Hepatocyte (in vitro differentiated cells): ENCODE measurements around the gene BCLAF1.

Experiments used
- EZH2 ChIP-seq: fragments of 200-600 bp; sonication (generic); IDR thresholded peaks from 2 replicates; pipeline ENCODE4 v1.6.1; 2016; ENCODE audit warnings: antibody characterized with exemption, mild to moderate bottlenecking, borderline replicate concordance
- EZH2phosphoT487 ChIP-seq: fragments of 200-600 bp; sonication (generic); IDR thresholded peaks from one replicate; pipeline ENCODE4 v1.6.1; 2018; ENCODE audit warnings: antibody characterized with exemption, mild to moderate bottlenecking, low read depth, moderate library complexity; ENCODE audit not compliant: unreplicated experiment, severe bottlenecking
- TF ChIP-seq, protein P1 (sequence below): fragments of 200-600 bp; sonication (generic); IDR thresholded peaks from 2 replicates; pipeline ENCODE4 v1.5.1; 2016; ENCODE audit warnings: antibody characterized with exemption, mild to moderate bottlenecking; ENCODE audit not compliant: poor library complexity

DNA sequence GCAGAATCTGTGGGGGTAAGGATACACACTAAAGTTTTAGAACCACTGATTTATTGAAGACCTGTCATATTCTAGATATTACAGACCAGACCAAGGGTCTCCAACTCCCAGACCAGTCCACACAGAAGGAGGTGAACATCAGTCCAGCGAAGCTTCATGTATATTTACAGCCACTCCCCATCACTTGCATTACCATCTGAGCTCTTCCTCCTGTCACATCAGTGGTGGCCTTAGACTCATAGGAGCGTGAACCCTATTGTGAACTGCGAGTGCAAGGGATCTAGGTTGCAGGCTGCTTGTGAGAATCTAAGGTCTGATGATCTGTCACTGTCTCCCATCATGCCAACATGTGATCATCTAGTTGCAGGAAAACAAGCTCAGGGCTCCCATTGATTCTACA is 5.0 kb upstream of the BCLAF1 start:
- TF ChIP-seq, protein P1, sequence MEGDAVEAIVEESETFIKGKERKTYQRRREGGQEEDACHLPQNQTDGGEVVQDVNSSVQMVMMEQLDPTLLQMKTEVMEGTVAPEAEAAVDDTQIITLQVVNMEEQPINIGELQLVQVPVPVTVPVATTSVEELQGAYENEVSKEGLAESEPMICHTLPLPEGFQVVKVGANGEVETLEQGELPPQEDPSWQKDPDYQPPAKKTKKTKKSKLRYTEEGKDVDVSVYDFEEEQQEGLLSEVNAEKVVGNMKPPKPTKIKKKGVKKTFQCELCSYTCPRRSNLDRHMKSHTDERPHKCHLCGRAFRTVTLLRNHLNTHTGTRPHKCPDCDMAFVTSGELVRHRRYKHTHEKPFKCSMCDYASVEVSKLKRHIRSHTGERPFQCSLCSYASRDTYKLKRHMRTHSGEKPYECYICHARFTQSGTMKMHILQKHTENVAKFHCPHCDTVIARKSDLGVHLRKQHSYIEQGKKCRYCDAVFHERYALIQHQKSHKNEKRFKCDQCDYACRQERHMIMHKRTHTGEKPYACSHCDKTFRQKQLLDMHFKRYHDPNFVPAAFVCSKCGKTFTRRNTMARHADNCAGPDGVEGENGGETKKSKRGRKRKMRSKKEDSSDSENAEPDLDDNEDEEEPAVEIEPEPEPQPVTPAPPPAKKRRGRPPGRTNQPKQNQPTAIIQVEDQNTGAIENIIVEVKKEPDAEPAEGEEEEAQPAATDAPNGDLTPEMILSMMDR, result no peak
- TF ChIP-seq EZH2 (no peak), EZH2phosphoT487 (no peak)
